Erythroblast (primary cell): ENCODE measurements around the gene PPAN.

Source experiments
- GATA1 ChIP-seq: IDR thresholded peaks from 2 replicates; pipeline ENCODE4 v1.6.1; 2011; ENCODE audit warnings: low read depth, mild to moderate bottlenecking, control low read depth, low read length, moderate library complexity
- POLR2A ChIP-seq: IDR thresholded peaks from 2 replicates; pipeline ENCODE4 v1.6.1; 2011; ENCODE audit warnings: mild to moderate bottlenecking, low read length

- TF ChIP-seq POLR2A (no peak), GATA1 (no peak)
Observed at GRCh38 chr19:10135551-10136334, 29.6 kb downstream of the PPAN start.
